ENCODE data around the gene PAGE4. TPM values are rescaled to one million over a fixed set of nuclear protein-coding genes. Genes with fewer than 3 reads are reported as not detected.
A peak's percentile ranks its signal among the peaks of the same experiment; 100 is the strongest.

The PAGE4 gene
- total and polyA plus RNA-seq, 2 of the 13 experiments (the other 11 are each of a cell fraction or from before 2014, with no cell fraction given), result 1.1 TPM; not detected in 1

DNA sequence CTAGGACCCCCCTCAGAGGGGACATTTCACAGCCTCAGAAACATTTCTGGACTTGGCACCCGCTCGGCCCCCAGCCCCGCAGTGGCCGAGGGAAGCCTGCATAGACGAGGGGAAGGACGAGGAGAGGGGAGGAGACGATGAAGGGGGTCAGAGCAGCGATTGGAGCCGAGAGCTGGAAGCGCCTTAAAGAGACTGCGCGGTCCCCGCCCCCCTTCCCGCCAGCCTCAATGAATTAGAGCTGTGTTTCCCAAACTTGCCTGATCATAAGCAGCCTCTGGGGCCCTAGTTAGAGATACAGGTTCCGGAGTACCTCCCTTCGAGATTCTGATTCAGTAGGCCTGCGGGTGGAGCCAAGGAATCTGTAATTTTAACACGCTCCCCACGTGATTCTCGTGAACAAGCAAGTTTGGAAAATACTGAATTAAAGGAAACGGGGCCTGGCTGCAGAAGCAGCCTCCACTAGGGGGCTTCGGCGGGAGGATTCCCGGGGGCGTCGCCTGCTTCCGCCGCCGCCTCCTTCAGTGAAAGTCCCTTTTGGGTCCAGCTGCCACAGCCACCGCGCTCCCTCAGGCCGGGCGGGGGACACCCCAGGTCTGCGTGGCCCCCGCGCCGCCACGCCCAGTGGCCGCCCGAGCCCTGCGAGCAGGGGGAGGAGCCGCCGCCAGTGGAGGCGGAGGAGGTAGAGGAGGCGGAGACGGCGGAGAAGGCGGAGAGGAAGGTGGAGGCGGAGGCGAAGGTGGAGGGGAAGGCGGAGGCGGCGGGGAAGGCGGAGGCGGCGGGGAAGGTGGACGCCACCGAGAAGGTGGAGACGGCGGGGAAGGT is 49.9 kb downstream of the PAGE4 start, which contains the start of gene USP27X (continued):
- TF ChIP-seq, protein P1, sequence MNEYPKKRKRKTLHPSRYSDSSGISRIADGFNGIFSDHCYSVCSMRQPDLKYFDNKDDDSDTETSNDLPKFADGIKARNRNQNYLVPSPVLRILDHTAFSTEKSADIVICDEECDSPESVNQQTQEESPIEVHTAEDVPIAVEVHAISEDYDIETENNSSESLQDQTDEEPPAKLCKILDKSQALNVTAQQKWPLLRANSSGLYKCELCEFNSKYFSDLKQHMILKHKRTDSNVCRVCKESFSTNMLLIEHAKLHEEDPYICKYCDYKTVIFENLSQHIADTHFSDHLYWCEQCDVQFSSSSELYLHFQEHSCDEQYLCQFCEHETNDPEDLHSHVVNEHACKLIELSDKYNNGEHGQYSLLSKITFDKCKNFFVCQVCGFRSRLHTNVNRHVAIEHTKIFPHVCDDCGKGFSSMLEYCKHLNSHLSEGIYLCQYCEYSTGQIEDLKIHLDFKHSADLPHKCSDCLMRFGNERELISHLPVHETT (CRISPR knock-in tag; conservative IDR thresholded peaks at IDR 0.05), result 0 out of 2 replicates have a peak, but pooled peaks have one; percentile 10
- TF ChIP-seq ZNF720 (CRISPR knock-in tag; IDR thresholded peaks at IDR 0.05) (no peak), MIXL1 (CRISPR knock-in tag; IDR thresholded peaks at IDR 0.05) (no peak), SAP130 (CRISPR knock-in tag; IDR thresholded peaks at IDR 0.05; ENCODE audit: low read depth) (peak; percentile 71), TBP (CRISPR knock-in tag; IDR thresholded peaks at IDR 0.05) (no peak), SCMH1 (CRISPR knock-in tag; IDR thresholded peaks at IDR 0.05; ENCODE audit: borderline replicate concordance) (no peak), SMAD3 (CRISPR knock-in tag; IDR thresholded peaks at IDR 0.05) (no peak), ZNF816 (CRISPR knock-in tag; IDR thresholded peaks at IDR 0.05; ENCODE audit: borderline replicate concordance) (peak; percentile 50; the same call in 1 of the 2 replicates), ZFP90 (CRISPR knock-in tag; IDR thresholded peaks at IDR 0.05; ENCODE audit: borderline replicate concordance) (0 out of 2 replicates have a peak, but pooled peaks have one; percentile 59), ZSCAN29 (CRISPR knock-in tag; conservative IDR thresholded peaks at IDR 0.05) (peak; percentile 100), SRSF9 (IDR thresholded peaks at IDR 0.05; ENCODE audit: borderline replicate concordance, insufficient read depth, low read depth, low read length, poor library complexity, severe bottlenecking) (no peak), NAIF1 (CRISPR knock-in tag; IDR thresholded peaks at IDR 0.05; ENCODE audit: borderline replicate concordance) (no peak), ZFY (CRISPR knock-in tag; IDR thresholded peaks at IDR 0.05) (no peak; the same call in none of the 2 replicates), ESRRA (CRISPR knock-in tag; IDR thresholded peaks at IDR 0.05; ENCODE audit: low read depth) (no peak), MED1 (CRISPR knock-in tag; IDR thresholded peaks at IDR 0.05) (peak; percentile 7; the same call in 1 of the 2 replicates), ZBTB7A (CRISPR knock-in tag; IDR thresholded peaks at IDR 0.05) (no peak), XBP1 (CRISPR knock-in tag; IDR thresholded peaks at IDR 0.05) (no peak), ZNF180 (CRISPR knock-in tag; IDR thresholded peaks at IDR 0.05; ENCODE audit: borderline replicate concordance, low read depth) (no peak), POLR2A (IDR thresholded peaks at IDR 0.05; ENCODE audit: insufficient read depth in 1 of 2, low read depth in 2 of 2, low read length in 2 of 2) (peak in 1 of 2 experiments; percentile 60; a peak in 1 of 4 replicates), ZNF781 (CRISPR knock-in tag; IDR thresholded peaks at IDR 0.05; ENCODE audit: borderline replicate concordance, not compliant biosample characterization) (no peak), ZNF234 (CRISPR knock-in tag; conservative IDR thresholded peaks at IDR 0.05) (0 out of 2 replicates have a peak, but pooled peaks have one; percentile 36), GATAD1 (CRISPR knock-in tag; IDR thresholded peaks at IDR 0.05) (no peak; the same call in 1 of the 2 replicates), ZNF678 (CRISPR knock-in tag; IDR thresholded peaks at IDR 0.05) (no peak), PCBP1 (IDR thresholded peaks at IDR 0.05; ENCODE audit: borderline replicate concordance, low read depth, low read length) (no peak), ZNF776 (CRISPR knock-in tag; IDR thresholded peaks at IDR 0.05) (no peak), SPEN (CRISPR knock-in tag; IDR thresholded peaks at IDR 0.05; ENCODE audit: low read depth) (peak; percentile 59; the same call in 1 of the 2 replicates)
- TF ChIP-seq, protein P2, sequence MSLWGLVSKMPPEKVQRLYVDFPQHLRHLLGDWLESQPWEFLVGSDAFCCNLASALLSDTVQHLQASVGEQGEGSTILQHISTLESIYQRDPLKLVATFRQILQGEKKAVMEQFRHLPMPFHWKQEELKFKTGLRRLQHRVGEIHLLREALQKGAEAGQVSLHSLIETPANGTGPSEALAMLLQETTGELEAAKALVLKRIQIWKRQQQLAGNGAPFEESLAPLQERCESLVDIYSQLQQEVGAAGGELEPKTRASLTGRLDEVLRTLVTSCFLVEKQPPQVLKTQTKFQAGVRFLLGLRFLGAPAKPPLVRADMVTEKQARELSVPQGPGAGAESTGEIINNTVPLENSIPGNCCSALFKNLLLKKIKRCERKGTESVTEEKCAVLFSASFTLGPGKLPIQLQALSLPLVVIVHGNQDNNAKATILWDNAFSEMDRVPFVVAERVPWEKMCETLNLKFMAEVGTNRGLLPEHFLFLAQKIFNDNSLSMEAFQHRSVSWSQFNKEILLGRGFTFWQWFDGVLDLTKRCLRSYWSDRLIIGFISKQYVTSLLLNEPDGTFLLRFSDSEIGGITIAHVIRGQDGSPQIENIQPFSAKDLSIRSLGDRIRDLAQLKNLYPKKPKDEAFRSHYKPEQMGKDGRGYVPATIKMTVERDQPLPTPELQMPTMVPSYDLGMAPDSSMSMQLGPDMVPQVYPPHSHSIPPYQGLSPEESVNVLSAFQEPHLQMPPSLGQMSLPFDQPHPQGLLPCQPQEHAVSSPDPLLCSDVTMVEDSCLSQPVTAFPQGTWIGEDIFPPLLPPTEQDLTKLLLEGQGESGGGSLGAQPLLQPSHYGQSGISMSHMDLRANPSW (CRISPR knock-in tag; IDR thresholded peaks at IDR 0.05; ENCODE audit: borderline replicate concordance), result no peak
